ENCODE data around the gene PTK7. TPM values are rescaled to one million over a fixed set of nuclear protein-coding genes. Genes with fewer than 3 reads are reported as not detected.

Gene PTK7
- total and polyA plus RNA-seq, 4 experiments from 2014 or later = 0.08 to 0.42 (median 0.26) TPM; not detected in 1

DNA sequence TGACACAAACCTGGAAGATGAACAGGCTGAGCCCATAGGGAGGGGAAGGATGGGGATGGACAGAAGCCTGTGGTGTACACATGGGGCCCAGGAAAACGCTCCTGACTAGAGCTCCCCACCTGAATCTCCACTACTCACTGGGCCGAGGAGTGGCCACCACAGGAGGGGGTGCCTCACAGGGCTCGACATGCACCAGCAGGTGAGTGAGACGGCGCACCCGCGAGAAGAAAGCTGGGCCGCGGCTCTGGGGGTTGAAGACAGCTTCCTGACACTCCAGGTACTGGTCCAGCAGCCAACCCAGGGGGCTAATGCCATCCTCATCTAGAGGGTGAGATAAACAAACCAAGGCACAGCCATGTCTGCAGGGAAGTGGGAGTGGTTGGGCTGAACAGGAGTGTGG lies 32.8 kb upstream of the PTK7 start:
- ChIA-PET CTCF (ENCODE audit: partially characterized antibody) (no interaction called here), POLR2A (ENCODE audit: partially characterized antibody) (interaction anchor here (1.5 kb wide), 1 partner anchor 22 kb away, joined by 4 read pairs; the partner anchor contains the start of gene RRP36)
- no peaks in the 10 kb centered on the region for H3K4me1 Mint-ChIP-seq
- no peak for DNase-seq
- H3K27ac Mint-ChIP-seq = peak overlapping the region in 1 of 7 donors; percentile 32
- no peaks in the 10 kb centered on the region for H3K27me3 Mint-ChIP-seq
- no peaks in the 10 kb centered on the region for H3K27me3 ChIP-seq (ENCODE audit: insufficient read depth, low read length)
- H3K36me3 ChIP-seq (ENCODE audit: insufficient read depth, low read length) = peaks cover 37% of the 10 kb centered on the region
- H3K9me3 ChIP-seq (ENCODE audit: control insufficient read depth in 1 of 2, low read length in 2 of 2) = no peaks in the 10 kb centered on the region
- no peak overlapping the region for H3K4me3 Mint-ChIP-seq
- H3K4me1 ChIP-seq (ENCODE audit: insufficient read depth, low read length) = no peaks in the 10 kb centered on the region
- no peak overlapping the region for H3K4me3 ChIP-seq (ENCODE audit: low read length in 2 of 2)
- no peak overlapping the region for H3K27ac ChIP-seq (ENCODE audit: low read depth, low read length)
- H3K9me3 Mint-ChIP-seq = no peaks in the 10 kb centered on the region
- intact Hi-C loops (cut with micrococcal nuclease) = no loop called here
- peaks cover 27 to 52% of the 10 kb centered on the region in 2 donors for H3K36me3 Mint-ChIP-seq

GRCh38 chr6:43045371-43045930 lies 30.7 kb upstream of the PTK7 start:
- POLR2A ChIA-PET (ENCODE audit: partially characterized antibody) = interaction anchor here (0.5 to 1.1 kb wide), 3 partner anchors 8 to 996 kb away, joined by 3 to 4 read pairs (median 3); partner anchors contain the start of gene CUL7
- Mint-ChIP-seq H3K4me1 (peaks cover 0 to under 1% (median under 1%) of the 10 kb centered on the region in 4 donors), H3K36me3 (peaks cover 24 to 54% of the 10 kb centered on the region in 2 donors), H3K9me3 (no peaks in the 10 kb centered on the region), H3K4me3 (no peak overlapping the region), H3K27me3 (no peaks in the 10 kb centered on the region), H3K27ac (peak overlapping the region in 3 of 7 donors; percentile 41 to 70 (median 54))
- no peak overlapping the region for H3K27ac ChIP-seq (ENCODE audit: low read depth, low read length)
- no peaks in the 10 kb centered on the region for H3K27me3 ChIP-seq (ENCODE audit: insufficient read depth, low read length)
- peaks cover 41% of the 10 kb centered on the region for H3K36me3 ChIP-seq (ENCODE audit: insufficient read depth, low read length)
- H3K4me1 ChIP-seq (ENCODE audit: insufficient read depth, low read length) = no peaks in the 10 kb centered on the region
- no peak for DNase-seq
- no peaks in the 10 kb centered on the region for H3K9me3 ChIP-seq (ENCODE audit: control insufficient read depth in 1 of 2, low read length in 2 of 2)
- H3K4me3 ChIP-seq (ENCODE audit: low read length in 2 of 2) = no peak overlapping the region
- CTCF ChIA-PET (ENCODE audit: partially characterized antibody) = no interaction called here
- intact Hi-C loops (cut with micrococcal nuclease) = no loop called here

GRCh38 chr6:43047998-43048397 lies 28.1 kb upstream of the PTK7 start:
- Mint-ChIP-seq H3K27me3 (no peaks in the 10 kb centered on the region), H3K36me3 (peaks cover 20 to 47% of the 10 kb centered on the region in 2 donors), H3K4me1 (peaks cover 6 to 23% (median 18%) of the 10 kb centered on the region in 4 donors), H3K9me3 (no peaks in the 10 kb centered on the region), H3K4me3 (no peak overlapping the region), H3K27ac (no peak overlapping the region)
- peaks cover 19% of the 10 kb centered on the region for H3K4me1 ChIP-seq (ENCODE audit: insufficient read depth, low read length)
- H3K36me3 ChIP-seq (ENCODE audit: insufficient read depth, low read length) = peaks cover 37% of the 10 kb centered on the region
- no peak overlapping the region for H3K27ac ChIP-seq (ENCODE audit: low read depth, low read length)
- intact Hi-C loops (cut with micrococcal nuclease) = no loop called here
- no peak for DNase-seq
- no peaks in the 10 kb centered on the region for H3K27me3 ChIP-seq (ENCODE audit: insufficient read depth, low read length)
- H3K4me3 ChIP-seq (ENCODE audit: low read length in 2 of 2) = no peak overlapping the region
- POLR2A ChIA-PET (ENCODE audit: partially characterized antibody) = no interaction called here
- H3K9me3 ChIP-seq (ENCODE audit: control insufficient read depth in 1 of 2, low read length in 2 of 2) = no peaks in the 10 kb centered on the region
- CTCF ChIA-PET (ENCODE audit: partially characterized antibody) = no interaction called here

DNA sequence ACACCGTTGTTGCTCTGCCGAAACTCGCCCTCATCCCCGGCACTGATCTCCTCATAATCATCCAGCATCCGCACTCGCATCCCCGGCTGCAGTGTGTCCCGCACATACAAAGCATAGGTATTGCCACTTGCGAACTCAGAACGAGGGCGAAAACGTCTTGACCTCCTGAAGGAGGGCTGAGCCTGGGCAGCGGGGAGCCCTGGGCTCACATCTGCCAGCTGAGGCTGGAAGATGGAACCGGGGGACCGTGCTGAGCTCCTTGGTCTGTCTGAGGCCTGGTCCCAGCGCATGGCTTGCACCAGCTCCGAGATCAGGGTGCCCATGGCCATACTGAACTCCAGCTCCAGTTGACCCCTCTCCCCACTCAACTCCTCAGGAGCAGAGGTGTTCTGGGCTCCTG lies 25.1 kb upstream of the PTK7 start:
- no peak overlapping the region for H3K4me3 ChIP-seq (ENCODE audit: low read length in 2 of 2)
- POLR2A ChIA-PET (ENCODE audit: partially characterized antibody) = interaction anchor here (3.2 to 4.6 kb wide), 2 partner anchors 9 to 71 kb away, joined by 11 to 37 read pairs; partner anchors contain the start of genes KLC4, MRPL2 and PEX6
- CTCF ChIA-PET (ENCODE audit: partially characterized antibody) = interaction anchor here (1.1 kb wide), 1 partner anchor 178 kb away, joined by 3 read pairs; the partner anchor contains the start of gene DNPH1
- peaks cover 31% of the 10 kb centered on the region for H3K4me1 ChIP-seq (ENCODE audit: insufficient read depth, low read length)
- Mint-ChIP-seq H3K36me3 (peaks cover 19 to 47% of the 10 kb centered on the region in 2 donors), H3K27me3 (no peaks in the 10 kb centered on the region), H3K9me3 (peaks cover 0 to 2% (median 0%) of the 10 kb centered on the region in 8 donors), H3K27ac (peak overlapping the region in 4 of 7 donors; percentile 70 to 90 (median 83)), H3K4me3 (no peak overlapping the region), H3K4me1 (peaks cover 13 to 39% (median 33%) of the 10 kb centered on the region in 4 donors)
- no peak overlapping the region for H3K27ac ChIP-seq (ENCODE audit: low read depth, low read length)
- DNase-seq = no peak
- intact Hi-C loops (cut with micrococcal nuclease) = no loop called here
- no peaks in the 10 kb centered on the region for H3K27me3 ChIP-seq (ENCODE audit: insufficient read depth, low read length)
- H3K36me3 ChIP-seq (ENCODE audit: insufficient read depth, low read length) = peaks cover 20% of the 10 kb centered on the region
- no peaks in the 10 kb centered on the region for H3K9me3 ChIP-seq (ENCODE audit: control insufficient read depth in 1 of 2, low read length in 2 of 2)

DNA sequence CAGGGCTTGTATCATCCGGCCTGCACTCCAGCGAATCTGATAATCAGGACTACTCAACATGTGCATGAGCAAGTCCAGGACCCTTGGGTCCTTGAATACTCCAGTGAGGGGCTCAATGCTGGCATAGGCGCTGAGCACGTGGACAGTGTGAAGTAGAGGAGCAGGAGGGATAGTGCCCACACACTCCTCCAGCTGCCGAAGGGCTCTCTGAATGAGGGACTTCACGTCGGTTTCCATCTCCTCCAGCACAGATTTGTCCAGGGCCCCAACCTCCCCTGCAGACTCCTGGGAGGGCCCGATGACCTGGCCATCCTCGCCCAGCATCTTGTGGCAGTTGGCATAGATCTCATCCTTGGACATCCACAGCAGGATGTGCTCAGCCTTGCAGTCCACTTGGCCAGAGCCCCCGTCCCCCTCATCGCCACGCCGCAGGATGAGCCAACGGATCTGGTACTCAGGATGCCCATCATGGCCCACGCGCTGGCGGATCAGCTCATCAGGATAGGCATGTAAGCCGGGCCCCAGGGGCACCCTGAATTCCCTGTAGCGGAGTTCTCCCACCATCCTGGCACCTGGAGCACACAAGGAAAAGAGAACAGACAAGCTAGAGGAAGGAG lies 23.8 kb upstream of the PTK7 start:
- DNase-seq = no peak
- Histone ChIP-seq H3K4me3 (ENCODE audit: low read length in 2 of 2) (no peak overlapping the region), H3K9me3 (ENCODE audit: control insufficient read depth in 1 of 2, low read length in 2 of 2) (no peaks in the 10 kb centered on the region), H3K27ac (ENCODE audit: low read depth, low read length) (peak overlapping the region; percentile 85), H3K27me3 (ENCODE audit: insufficient read depth, low read length) (no peaks in the 10 kb centered on the region), H3K4me1 (ENCODE audit: insufficient read depth, low read length) (peaks cover 31% of the 10 kb centered on the region), H3K36me3 (ENCODE audit: insufficient read depth, low read length) (peaks cover 19% of the 10 kb centered on the region)
- Mint-ChIP-seq H3K4me3 (peak overlapping the region; percentile 92 to 97 (median 94)), H3K4me1 (peaks cover 13 to 41% (median 33%) of the 10 kb centered on the region in 4 donors), H3K27me3 (no peaks in the 10 kb centered on the region), H3K27ac (peak overlapping the region; percentile 94 to 98 (median 97)), H3K9me3 (peaks cover 0 to 2% (median 0%) of the 10 kb centered on the region in 8 donors), H3K36me3 (peaks cover 19 to 41% of the 10 kb centered on the region in 2 donors)
- CTCF ChIA-PET (ENCODE audit: partially characterized antibody) = no interaction called here
- POLR2A ChIA-PET (ENCODE audit: partially characterized antibody) = interaction anchor here (0.6 to 5.3 kb wide), 7 partner anchors 30 to 531 kb away, joined by 3 to 51 read pairs (median 37); partner anchors contain the start of genes CNPY3, KLHDC3, MEA1 and PEX6
- intact Hi-C loops (cut with micrococcal nuclease) = no loop called here

GRCh38 chr6:43052842-43053544 lies 23.1 kb upstream of the PTK7 start:
- no peak for DNase-seq
- H3K36me3 Mint-ChIP-seq = peaks cover 15 to 38% of the 10 kb centered on the region in 2 donors

More at GRCh38 chr6:43052842-43053544, 23.1 kb upstream of the PTK7 start:
- ChIA-PET CTCF (ENCODE audit: partially characterized antibody) (interaction anchor here (1.1 to 1.9 kb wide), 5 partner anchors 17 to 73 kb away, joined by 3 to 6 read pairs (median 3); partner anchors contain the start of gene RRP36), POLR2A (ENCODE audit: partially characterized antibody) (interaction anchor here (0.6 to 5.3 kb wide), 14 partner anchors 31 to 530 kb away, joined by 3 to 51 read pairs (median 4); partner anchors contain the start of genes ABCC10, CNPY3, KLHDC3 and MEA1)
- Histone ChIP-seq H3K36me3 (ENCODE audit: insufficient read depth, low read length) (peaks cover 21% of the 10 kb centered on the region), H3K4me3 (ENCODE audit: low read length in 2 of 2) (peak overlapping the region; percentile 81 to 88), H3K27me3 (ENCODE audit: insufficient read depth, low read length) (no peaks in the 10 kb centered on the region), H3K27ac (ENCODE audit: low read depth, low read length) (peak overlapping the region; percentile 85), H3K4me1 (ENCODE audit: insufficient read depth, low read length) (peaks cover 34% of the 10 kb centered on the region), H3K9me3 (ENCODE audit: control insufficient read depth in 1 of 2, low read length in 2 of 2) (no peaks in the 10 kb centered on the region)
- Mint-ChIP-seq H3K4me3 (peak overlapping the region; percentile 92 to 97 (median 94)), H3K27ac (peak overlapping the region; percentile 94 to 98 (median 97)), H3K9me3 (peaks cover 0 to 2% (median 0%) of the 10 kb centered on the region in 8 donors), H3K4me1 (peaks cover 15 to 44% (median 38%) of the 10 kb centered on the region in 4 donors), H3K27me3 (no peaks in the 10 kb centered on the region)
- intact Hi-C loops (cut with micrococcal nuclease) = loop anchor here (1.0 kb wide), 5 partner anchors 39 to 124 kb away; partner anchors contain the start of genes CNPY3, KLHDC3, PEX6 and PPP2R5D
